Left lung (tissue), 10 donors: ENCODE data around the gene DSCAML1. TPM values are rescaled to one million over a fixed set of nuclear protein-coding genes. Genes with fewer than 3 reads are reported as not detected.

ENCODE experiments used
- ATAC-seq: fragments of 200-7000 bp; cut with Tn5 transposase; one replicate; pipeline ENCODE4 v1.9.1; 2020; ENCODE audit warnings: moderate library complexity
- DNase-seq, 4 donors: peaks; one replicate each; pipeline ENCODE4 v3.0.0-alpha.2; 2013 to 2020
- H3K27ac ChIP-seq, 2 donors: fragments of 200-600 bp; sonication (generic) in 1 of 2; one replicate each; pipeline versions ENCODE4 v1.5.0 to v1.8.0; 2020 to 2021
- H3K27me3 ChIP-seq, 2 donors: fragments of 200-600 bp; sonication (generic) in 1 of 2; one replicate each; pipeline versions ENCODE4 v1.5.0 to v1.8.0; 2020 to 2021
- H3K36me3 ChIP-seq, 2 donors: fragments of 200-600 bp; sonication (generic) in 1 of 2; one replicate each; pipeline versions ENCODE4 v1.5.0 to v1.8.0; 2020 to 2021
- H3K4me1 ChIP-seq, 2 donors: fragments of 200-600 bp; one replicate each; pipeline ENCODE4 v1.8.0; 2021
- H3K4me3 ChIP-seq, 2 donors: fragments of 200-600 bp; sonication (generic) in 1 of 2; one replicate each; pipeline versions ENCODE4 v1.5.0 to v1.8.0; 2020 to 2021; ENCODE audit warnings: mild to moderate bottlenecking in 1 of 2
- H3K9me3 ChIP-seq, 2 donors: fragments of 200-600 bp; sonication (generic) in 1 of 2; one replicate each; pipeline versions ENCODE4 v1.5.0 to v1.8.0; 2020 to 2021
- intact Hi-C, 2 donors: fragments of 100-400 bp; cut with DNase I; formaldehyde crosslinking; loops; one replicate each; pipeline versions ENCODE4 v1.11.2 to v1.14.2; 2022
- polyA plus RNA-seq, 6 donors: library from polyadenylated mRNA; unstranded; fragments of 120-200 nt; gene quantifications; one replicate each; pipeline ENCODE4 v1.2.1, GENCODE V29; 2013; ENCODE audit not compliant: insufficient read length in 6 of 6
- total RNA-seq, 2 donors: library from RNA; stranded (reverse); fragmentation: NEBNext Ultra II Directional; extraction: Animal tissue kit (Norgen Biotek cat#: 25700); gene quantifications; one replicate each; pipeline ENCODE4 v1.2.1, GENCODE V29; 2021
- TF ChIP-seq, protein P1 (sequence below), 2 donors: fragments of 200-600 bp; sonication (generic) in 1 of 2; IDR thresholded peaks; one replicate each; pipeline versions ENCODE4 v1.5.0 to v1.8.0; 2021; ENCODE audit warnings: antibody characterized with exemption in 2 of 2
- donor health status: DM: no; HTN: yes; CAD: no.
- donor health status: DM: no; HTN: no; CAD: no.

DSCAML1 gene
- total and polyA plus RNA-seq, 8 donors, result 0.35 to 1.8 (median 1.2) TPM

DNA sequence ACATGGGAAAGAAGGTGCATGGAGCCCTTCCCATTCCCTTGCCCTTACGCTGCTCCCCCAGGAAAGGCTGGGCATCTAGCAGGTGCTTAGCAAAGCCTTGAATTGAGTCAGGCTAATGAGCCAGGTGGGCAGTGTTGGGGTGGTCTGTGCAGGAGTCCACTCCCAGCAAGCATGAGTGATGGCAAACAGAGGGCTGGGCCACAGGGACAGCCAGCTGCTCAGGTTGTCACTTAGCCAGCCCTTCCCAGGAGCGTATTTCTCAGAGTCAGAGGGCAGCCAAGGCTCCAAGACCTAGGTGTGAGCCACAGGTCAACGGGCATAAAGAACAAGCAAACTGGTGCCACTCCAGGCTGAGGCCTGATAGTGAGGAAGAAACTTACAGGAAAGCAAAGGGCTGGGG lies 149.8 kb downstream of the DSCAML1 start:
- Histone ChIP-seq H3K27me3 (peaks cover 3 to 7% of the 10 kb centered on the region in 2 donors), H3K9me3 (no peaks in the 10 kb centered on the region), H3K4me1 (no peaks in the 10 kb centered on the region), H3K4me3 (no peak overlapping the region), H3K27ac (no peak overlapping the region), H3K36me3 (no peaks in the 10 kb centered on the region)
- TF ChIP-seq, protein P1, sequence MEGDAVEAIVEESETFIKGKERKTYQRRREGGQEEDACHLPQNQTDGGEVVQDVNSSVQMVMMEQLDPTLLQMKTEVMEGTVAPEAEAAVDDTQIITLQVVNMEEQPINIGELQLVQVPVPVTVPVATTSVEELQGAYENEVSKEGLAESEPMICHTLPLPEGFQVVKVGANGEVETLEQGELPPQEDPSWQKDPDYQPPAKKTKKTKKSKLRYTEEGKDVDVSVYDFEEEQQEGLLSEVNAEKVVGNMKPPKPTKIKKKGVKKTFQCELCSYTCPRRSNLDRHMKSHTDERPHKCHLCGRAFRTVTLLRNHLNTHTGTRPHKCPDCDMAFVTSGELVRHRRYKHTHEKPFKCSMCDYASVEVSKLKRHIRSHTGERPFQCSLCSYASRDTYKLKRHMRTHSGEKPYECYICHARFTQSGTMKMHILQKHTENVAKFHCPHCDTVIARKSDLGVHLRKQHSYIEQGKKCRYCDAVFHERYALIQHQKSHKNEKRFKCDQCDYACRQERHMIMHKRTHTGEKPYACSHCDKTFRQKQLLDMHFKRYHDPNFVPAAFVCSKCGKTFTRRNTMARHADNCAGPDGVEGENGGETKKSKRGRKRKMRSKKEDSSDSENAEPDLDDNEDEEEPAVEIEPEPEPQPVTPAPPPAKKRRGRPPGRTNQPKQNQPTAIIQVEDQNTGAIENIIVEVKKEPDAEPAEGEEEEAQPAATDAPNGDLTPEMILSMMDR (IDR thresholded peaks at IDR 0.05), result no peak
- intact Hi-C loops, result no loop called here
- DNase-seq (no peak), ATAC-seq (no peak)

DNA sequence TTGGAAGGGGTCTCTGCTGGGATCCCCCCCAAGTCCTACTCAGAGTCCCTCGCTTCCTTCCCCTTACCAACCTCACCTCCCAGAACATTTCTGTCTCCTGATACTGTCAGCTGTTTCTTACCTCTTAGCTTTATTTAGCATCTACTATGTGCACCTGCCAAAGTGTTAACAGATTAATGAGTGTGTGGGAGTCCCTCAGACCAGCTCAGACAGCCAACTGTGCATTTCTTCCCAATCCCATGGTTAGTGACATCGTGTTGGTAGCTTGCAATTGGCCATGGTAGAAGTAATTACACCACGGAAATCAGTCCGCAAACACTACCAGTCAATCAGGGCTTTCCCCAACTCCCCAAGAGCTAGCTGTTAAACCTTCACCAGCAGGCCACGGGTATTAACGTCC lies 150.6 kb downstream of the DSCAML1 start:
- H3K4me3 ChIP-seq, result no peak overlapping the region
- DNase-seq (no peak), ATAC-seq (no peak)
- TF ChIP-seq, protein P1 (IDR thresholded peaks at IDR 0.05), result no peak
- no peaks in the 10 kb centered on the region for H3K4me1 ChIP-seq
- H3K36me3 ChIP-seq, result no peaks in the 10 kb centered on the region
- intact Hi-C loops, result no loop called here
- H3K27ac ChIP-seq, result no peak overlapping the region
- no peaks in the 10 kb centered on the region for H3K9me3 ChIP-seq
- peaks cover 3 to 7% of the 10 kb centered on the region in 2 donors for H3K27me3 ChIP-seq

DNA sequence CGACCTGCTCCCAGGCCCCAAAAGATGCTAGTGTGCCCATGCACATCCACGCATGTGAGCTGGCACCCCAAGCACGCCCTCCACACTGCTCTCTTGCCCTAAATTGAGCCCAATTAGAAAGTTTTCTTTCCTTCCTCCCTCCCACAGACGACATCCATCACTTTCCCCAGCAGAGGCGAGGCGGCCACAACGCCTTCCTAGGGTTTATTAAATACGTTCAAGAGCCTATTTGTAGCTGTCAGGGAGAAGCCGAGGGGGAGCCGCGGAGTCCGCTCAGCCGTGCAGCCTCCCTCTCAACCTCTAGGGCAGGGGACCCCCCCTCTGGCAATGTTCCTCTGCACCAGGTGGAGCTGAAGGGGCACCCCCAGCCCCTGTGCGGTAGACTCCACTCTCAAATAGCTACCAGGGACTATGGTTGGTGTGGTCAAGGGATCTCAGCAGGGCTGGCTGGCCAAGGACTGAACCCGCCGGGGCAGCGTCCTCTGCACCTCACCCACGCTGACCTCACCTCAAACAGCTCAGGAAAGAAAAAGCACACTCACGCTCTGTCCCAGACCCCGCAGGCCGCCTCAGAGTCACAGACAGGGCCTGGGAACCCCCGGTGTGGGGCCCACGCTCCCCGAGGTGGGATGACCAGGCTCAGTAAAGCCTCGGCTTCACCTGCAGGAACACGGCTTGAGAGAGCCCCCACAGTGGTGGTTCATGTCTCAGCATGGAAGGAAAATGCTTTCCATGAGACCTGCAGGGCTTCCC lies 152.4 kb downstream of the DSCAML1 start:
- no peaks in the 10 kb centered on the region for H3K36me3 ChIP-seq
- no peaks in the 10 kb centered on the region for H3K9me3 ChIP-seq
- no peak overlapping the region for H3K4me3 ChIP-seq
- no peaks in the 10 kb centered on the region for H3K4me1 ChIP-seq
- intact Hi-C loops, result no loop called here
- peaks cover 3 to 7% of the 10 kb centered on the region in 2 donors for H3K27me3 ChIP-seq
- no peak overlapping the region for H3K27ac ChIP-seq
- ATAC-seq (no peak), DNase-seq (peak in 1 of 4 donors; percentile 59)
- TF ChIP-seq, protein P1 (IDR thresholded peaks at IDR 0.05), result no peak

DNA sequence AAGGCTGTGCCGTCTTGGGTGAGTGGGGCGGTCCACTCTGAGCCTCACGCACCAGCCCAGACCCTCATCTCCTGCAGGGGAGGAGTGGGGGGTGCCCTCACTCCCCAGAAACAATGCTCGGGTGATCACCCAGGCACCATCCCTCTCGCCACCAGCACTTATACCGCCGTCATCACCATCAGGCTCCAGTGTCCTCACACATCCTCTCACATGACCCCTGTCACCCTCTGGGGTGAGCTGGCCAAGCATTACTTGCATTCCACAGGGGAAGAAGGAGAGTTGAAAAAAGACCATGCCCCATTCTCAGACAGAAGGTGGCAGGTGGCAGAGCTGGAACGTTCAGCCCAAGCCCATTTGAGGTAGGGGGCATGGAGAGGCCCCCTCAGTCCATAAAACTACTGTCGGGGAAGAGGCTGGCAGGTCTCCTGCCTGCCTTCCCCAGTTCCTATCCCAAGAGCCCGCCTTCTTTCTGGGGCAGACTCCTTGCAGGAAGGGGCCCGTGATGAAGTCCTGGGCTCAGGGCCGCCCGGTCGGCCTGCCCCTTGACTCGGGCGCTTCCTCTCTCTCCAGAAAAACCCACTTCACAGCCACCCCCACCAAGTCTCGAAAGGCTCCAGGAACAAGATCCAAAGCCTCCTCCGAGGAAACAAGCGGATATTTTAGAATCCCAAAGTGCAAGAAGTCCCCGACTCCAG lies 153.3 kb downstream of the DSCAML1 start:
- H3K4me3 ChIP-seq, result no peak overlapping the region
- H3K9me3 ChIP-seq, result no peaks in the 10 kb centered on the region
- no peak overlapping the region for H3K27ac ChIP-seq
- H3K36me3 ChIP-seq, result no peaks in the 10 kb centered on the region
- intact Hi-C loops, result no loop called here
- DNase-seq, result peak in 1 of 4 donors; percentile 43
- peaks cover 3 to 7% of the 10 kb centered on the region in 2 donors for H3K27me3 ChIP-seq
- TF ChIP-seq, protein P1 (IDR thresholded peaks at IDR 0.05), result no peak
- H3K4me1 ChIP-seq, result no peaks in the 10 kb centered on the region
- no peak for ATAC-seq

DNA sequence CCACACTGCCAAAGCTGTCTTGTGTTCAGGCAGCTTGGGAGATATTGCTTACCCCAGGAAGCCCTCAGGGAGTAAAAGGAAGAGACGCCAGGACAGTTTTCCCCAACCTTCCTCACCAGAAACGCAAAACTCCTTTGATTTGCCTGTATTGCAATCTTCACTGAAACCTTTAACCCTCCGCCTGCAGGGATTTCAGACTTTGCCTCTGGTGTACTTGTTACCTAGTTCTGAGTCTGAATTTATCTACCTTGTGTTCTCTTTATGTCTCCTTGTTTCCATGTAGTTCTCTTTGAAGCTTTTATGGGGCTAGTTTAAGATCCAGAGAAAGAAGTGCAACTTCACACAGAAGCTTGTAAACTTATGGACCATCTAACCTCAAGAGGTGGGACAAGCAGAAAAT lies 154.2 kb downstream of the DSCAML1 start:
- Histone ChIP-seq H3K27ac (no peak overlapping the region), H3K4me3 (no peak overlapping the region), H3K36me3 (no peaks in the 10 kb centered on the region), H3K9me3 (no peaks in the 10 kb centered on the region), H3K27me3 (peaks cover 3 to 7% of the 10 kb centered on the region in 2 donors), H3K4me1 (no peaks in the 10 kb centered on the region)
- ATAC-seq (no peak), DNase-seq (no peak)
- intact Hi-C loops, result no loop called here
- TF ChIP-seq, protein P1 (IDR thresholded peaks at IDR 0.05), result no peak
